ENCODE data around the gene ASPSCR1. TPM values are rescaled to one million over a fixed set of nuclear protein-coding genes. Genes with fewer than 3 reads are reported as not detected.

Gene ASPSCR1
- total and polyA plus RNA-seq, 9 of the 15 experiments (the other 6 are each of a cell fraction or from before 2014, with no cell fraction given) = 0.90 to 36.9 (median 11.6) TPM

- TF ChIP-seq HDAC6 (IDR thresholded peaks at IDR 0.05; ENCODE audit: low read depth, low read length) (no peak), ASH1L (IDR thresholded peaks at IDR 0.05; ENCODE audit: borderline replicate concordance, low read depth, partially characterized antibody) (no peak), HEY1 (CRISPR knock-in tag; IDR thresholded peaks at IDR 0.05; ENCODE audit: borderline replicate concordance) (no peak), FOXK1 (CRISPR knock-in tag; IDR thresholded peaks at IDR 0.05; ENCODE audit: borderline replicate concordance) (no peak), BCL6 (CRISPR knock-in tag; IDR thresholded peaks at IDR 0.05) (no peak), E2F3 (CRISPR knock-in tag; IDR thresholded peaks at IDR 0.05) (no peak), HDAC1 (IDR thresholded peaks at IDR 0.05) (peak in 1 of 2 experiments; percentile 83; a peak in 2 of 4 replicates), ZNF436 (CRISPR knock-in tag; IDR thresholded peaks at IDR 0.05) (no peak), ZNF212 (CRISPR knock-in tag; IDR thresholded peaks at IDR 0.05) (no peak), THRB (CRISPR knock-in tag; conservative IDR thresholded peaks at IDR 0.05) (no peak), ZNF445 (CRISPR knock-in tag; IDR thresholded peaks at IDR 0.05; ENCODE audit: low read depth) (no peak), ZBED1 (IDR thresholded peaks at IDR 0.05) (no peak), ETV6 (IDR thresholded peaks at IDR 0.05; ENCODE audit: borderline replicate concordance in 1 of 2, low read depth in 2 of 2, low read length in 1 of 2) (no peak), ETV6 (CRISPR knock-in tag; IDR thresholded peaks at IDR 0.05; ENCODE audit: borderline replicate concordance) (peak; percentile 50; the same call in 1 of the 2 replicates), EZH2 (IDR thresholded peaks at IDR 0.05; ENCODE audit: borderline replicate concordance, low read depth, low read length) (no peak), ZBTB49 (CRISPR knock-in tag; IDR thresholded peaks at IDR 0.05; ENCODE audit: borderline replicate concordance) (0 out of 2 replicates have a peak, but pooled peaks have one; percentile 71), ZSCAN29 (IDR thresholded peaks at IDR 0.05) (no peak), ETV5 (CRISPR knock-in tag; IDR thresholded peaks at IDR 0.05; ENCODE audit: low read depth) (no peak), SMARCA4 (IDR thresholded peaks at IDR 0.05) (no peak)
- TF ChIP-seq, protein P1, sequence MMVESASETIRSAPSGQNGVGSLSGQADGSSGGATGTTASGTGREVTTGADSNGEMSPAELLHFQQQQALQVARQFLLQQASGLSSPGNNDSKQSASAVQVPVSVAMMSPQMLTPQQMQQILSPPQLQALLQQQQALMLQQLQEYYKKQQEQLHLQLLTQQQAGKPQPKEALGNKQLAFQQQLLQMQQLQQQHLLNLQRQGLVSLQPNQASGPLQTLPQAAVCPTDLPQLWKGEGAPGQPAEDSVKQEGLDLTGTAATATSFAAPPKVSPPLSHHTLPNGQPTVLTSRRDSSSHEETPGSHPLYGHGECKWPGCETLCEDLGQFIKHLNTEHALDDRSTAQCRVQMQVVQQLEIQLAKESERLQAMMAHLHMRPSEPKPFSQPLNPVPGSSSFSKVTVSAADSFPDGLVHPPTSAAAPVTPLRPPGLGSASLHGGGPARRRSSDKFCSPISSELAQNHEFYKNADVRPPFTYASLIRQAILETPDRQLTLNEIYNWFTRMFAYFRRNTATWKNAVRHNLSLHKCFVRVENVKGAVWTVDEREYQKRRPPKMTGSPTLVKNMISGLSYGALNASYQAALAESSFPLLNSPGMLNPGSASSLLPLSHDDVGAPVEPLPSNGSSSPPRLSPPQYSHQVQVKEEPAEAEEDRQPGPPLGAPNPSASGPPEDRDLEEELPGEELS (CRISPR knock-in tag; IDR thresholded peaks at IDR 0.05; ENCODE audit: borderline replicate concordance) = 0 out of 2 replicates have a peak, but pooled peaks have one; percentile 60
- TF ChIP-seq, protein P2, sequence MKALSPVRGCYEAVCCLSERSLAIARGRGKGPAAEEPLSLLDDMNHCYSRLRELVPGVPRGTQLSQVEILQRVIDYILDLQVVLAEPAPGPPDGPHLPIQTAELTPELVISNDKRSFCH (CRISPR knock-in tag; IDR thresholded peaks at IDR 0.05) = no peak
- TF ChIP-seq, protein P2 (tag; IDR thresholded peaks at IDR 0.05) = no peak
Observed at GRCh38 chr17:82023447-82024241, 46.2 kb downstream of the ASPSCR1 start (continued).

All from K562 (cell line).